K562 (cell line): ENCODE measurements around the gene NR0B2. TPM values are rescaled to one million over a fixed set of nuclear protein-coding genes. Genes with fewer than 3 reads are reported as not detected.

ENCODE experiments used
- GTF2A2 ChIP-seq: IDR thresholded peaks from 2 replicates; pipeline ENCODE4 v1.6.1; 2016; ENCODE audit warnings: mild to moderate bottlenecking, missing genetic modification characterization, missing compliant biosample characterization
- HDAC3 ChIP-seq: fragments of 450-650 bp; IDR thresholded peaks from 2 replicates; pipeline ENCODE4 v1.6.1; 2018; ENCODE audit warnings: borderline replicate concordance, mild to moderate bottlenecking, moderate library complexity; ENCODE audit not compliant: partially characterized antibody
- KAT8 ChIP-seq: fragments of 450-650 bp; IDR thresholded peaks from 2 replicates; pipeline ENCODE4 v1.6.1; 2016; ENCODE audit warnings: low read depth, mild to moderate bottlenecking
- MYBL2 ChIP-seq, 2 experiments: fragments of 450-650 bp in 1 of 2; sonication (generic) in 1 of 2; formaldehyde crosslinking in 1 of 2; IDR thresholded peaks; 2 replicates each; pipeline versions ENCODE4 v1.6.1 to v1.8.1; 2017 to 2022; ENCODE audit warnings: borderline replicate concordance in 1 of 2, inconsistent platforms in 1 of 2, low read depth in 1 of 2, mild to moderate bottlenecking in 1 of 2, missing genetic modification reagents in 1 of 2, moderate library complexity in 1 of 2
- NFYB ChIP-seq: IDR thresholded peaks from 2 replicates; pipeline ENCODE4 v1.6.1; 2011; ENCODE audit warnings: mild to moderate bottlenecking, moderate library complexity; ENCODE audit not compliant: insufficient read length; ENCODE audit errors: extremely low read depth
- TCFL5 ChIP-seq: fragments of 250-450 bp; sonication (Bioruptor Pico); conservative IDR thresholded peaks from 2 replicates; pipeline ENCODE4 v1.6.1; 2021; ENCODE audit warnings: mild to moderate bottlenecking, moderate library complexity, matching md5 sums
- ZNF75A ChIP-seq: fragments of 450-650 bp; formaldehyde crosslinking; IDR thresholded peaks from 2 replicates; pipeline ENCODE4 v1.4.0; 2020; ENCODE audit warnings: mild to moderate bottlenecking
- polyA plus RNA-seq, 8 experiments: library from polyadenylated mRNA; depleted of rRNA in 4 of 8; stranded (reverse) in 5 of 8; unstranded in 3 of 8; fragments of >200 nt; fragmentation: Nextera tagmentation in 2 of 8; fragmentation: Illumina TruSeq in 1 of 8; extraction: Ambion mirVana in 2 of 8; extraction: Trizol in 1 of 8; gene quantifications; 2 replicates each; pipeline versions ENCODE4 v1.2.1 to v1.2.3, GENCODE V29; 2011 to 2014; ENCODE audit warnings: inconsistent platforms in 1 of 8, missing spikeins in 1 of 8
- total RNA-seq, 7 experiments: library from RNA; depleted of rRNA in 6 of 7; stranded (reverse); fragments of >200 nt in 6 of 7; fragmentation: Illumina TruSeq in 2 of 7; extraction: Trizol in 2 of 7; gene quantifications; 2 replicates each; pipeline versions ENCODE4 v1.2.1 to v1.2.3, GENCODE V29; 2011 to 2021; ENCODE audit warnings: low replicate concordance in 1 of 7
- TF ChIP-seq, protein P1 (sequence below): fragments of 200-400 bp; formaldehyde crosslinking; IDR thresholded peaks from 2 replicates; pipeline ENCODE4 v1.6.1; 2017; ENCODE audit warnings: mild to moderate bottlenecking, low read depth, low read length, moderate library complexity
- TF ChIP-seq, protein P2 (sequence below): sonication (generic); formaldehyde crosslinking; IDR thresholded peaks from 2 replicates; pipeline ENCODE4 v1.8.0; 2022; ENCODE audit warnings: mild to moderate bottlenecking, missing genetic modification reagents
- TF ChIP-seq, protein P3 (sequence below), 2 experiments: fragments of 450-650 bp in 1 of 2; sonication (generic) in 1 of 2; formaldehyde crosslinking in 1 of 2; IDR thresholded peaks in 1 of 2; conservative IDR thresholded peaks in 1 of 2; 2 replicates each; pipeline versions ENCODE4 v1.6.1 to v1.8.1; 2016 to 2023; ENCODE audit warnings: mild to moderate bottlenecking in 2 of 2, moderate library complexity in 2 of 2, inconsistent platforms in 1 of 2, missing genetic modification reagents in 1 of 2
- TF ChIP-seq, protein P4 (sequence below), 2 experiments: fragments of 450-650 bp; conservative IDR thresholded peaks; 2 replicates each; pipeline ENCODE4 v1.6.1; 2017; ENCODE audit warnings: mild to moderate bottlenecking in 2 of 2, moderate library complexity in 2 of 2
- TF ChIP-seq, protein P5 (sequence below): fragments of 450-650 bp; IDR thresholded peaks from 2 replicates; pipeline ENCODE4 v1.7.1; 2018; ENCODE audit warnings: mild to moderate bottlenecking, low read depth; ENCODE audit not compliant: partially characterized antibody

NR0B2 gene
- total and polyA plus RNA-seq, 9 of the 15 experiments (the other 6 are each of a cell fraction or from before 2014, with no cell fraction given), result not detected

DNA sequence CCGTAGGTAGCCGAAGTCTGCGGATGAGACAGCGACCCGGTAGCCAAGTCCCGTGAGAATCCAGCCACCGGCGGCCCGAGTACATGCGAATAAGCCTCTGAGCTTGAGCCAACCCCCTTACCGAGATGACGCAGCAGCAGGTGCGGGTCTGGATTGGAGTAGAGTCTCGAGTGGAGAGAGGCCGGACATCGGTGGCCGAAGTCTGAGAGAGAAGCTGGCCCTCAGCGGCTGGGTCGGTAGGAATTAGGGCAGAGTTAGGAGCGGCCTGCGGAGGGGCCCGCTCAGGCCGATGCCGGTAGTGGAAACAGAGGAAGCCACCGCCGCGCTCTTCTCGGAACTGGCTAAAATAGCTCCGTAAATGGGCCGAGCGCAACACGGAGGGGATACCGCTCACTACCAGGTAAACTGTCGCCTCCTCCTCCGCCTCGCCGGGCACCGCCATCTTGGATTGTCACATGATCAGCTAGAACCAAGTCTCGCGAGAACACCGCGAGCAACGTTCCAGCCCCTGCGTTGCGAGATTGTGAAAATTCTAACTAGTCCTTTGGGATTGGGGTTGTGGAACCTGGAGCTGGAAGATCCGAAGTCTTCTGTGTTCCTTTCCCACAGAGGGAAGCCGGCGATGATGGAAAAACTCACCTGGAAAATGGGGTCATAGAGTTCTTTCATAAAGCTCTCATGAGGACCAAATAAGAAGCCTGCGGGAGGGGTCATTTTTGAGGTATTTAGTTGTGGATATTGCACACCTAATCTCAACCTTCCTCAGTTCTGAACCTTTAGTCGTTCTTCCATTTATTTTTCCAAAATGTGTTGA lies 13.6 kb downstream of the NR0B2 start, which contains the start of gene GPATCH3 (continued):
- TF ChIP-seq NFYB (no peak), GTF2A2 (peak; percentile 17; the same call in 1 of the 2 replicates), ZNF75A (CRISPR knock-in tag) (no peak), TCFL5 (CRISPR knock-in tag) (no peak; the same call in 1 of the 2 replicates), HDAC3 (peak; percentile 79), KAT8 (peak; percentile 93), MYBL2 (IDR thresholded peaks at IDR 0.05; ENCODE audit: low read depth) (no peak), MYBL2 (CRISPR knock-in tag; IDR thresholded peaks at IDR 0.05; ENCODE audit: borderline replicate concordance) (no peak)
- TF ChIP-seq, protein P1, sequence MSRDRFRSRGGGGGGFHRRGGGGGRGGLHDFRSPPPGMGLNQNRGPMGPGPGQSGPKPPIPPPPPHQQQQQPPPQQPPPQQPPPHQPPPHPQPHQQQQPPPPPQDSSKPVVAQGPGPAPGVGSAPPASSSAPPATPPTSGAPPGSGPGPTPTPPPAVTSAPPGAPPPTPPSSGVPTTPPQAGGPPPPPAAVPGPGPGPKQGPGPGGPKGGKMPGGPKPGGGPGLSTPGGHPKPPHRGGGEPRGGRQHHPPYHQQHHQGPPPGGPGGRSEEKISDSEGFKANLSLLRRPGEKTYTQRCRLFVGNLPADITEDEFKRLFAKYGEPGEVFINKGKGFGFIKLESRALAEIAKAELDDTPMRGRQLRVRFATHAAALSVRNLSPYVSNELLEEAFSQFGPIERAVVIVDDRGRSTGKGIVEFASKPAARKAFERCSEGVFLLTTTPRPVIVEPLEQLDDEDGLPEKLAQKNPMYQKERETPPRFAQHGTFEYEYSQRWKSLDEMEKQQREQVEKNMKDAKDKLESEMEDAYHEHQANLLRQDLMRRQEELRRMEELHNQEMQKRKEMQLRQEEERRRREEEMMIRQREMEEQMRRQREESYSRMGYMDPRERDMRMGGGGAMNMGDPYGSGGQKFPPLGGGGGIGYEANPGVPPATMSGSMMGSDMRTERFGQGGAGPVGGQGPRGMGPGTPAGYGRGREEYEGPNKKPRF, result no peak
- TF ChIP-seq, protein P2, sequence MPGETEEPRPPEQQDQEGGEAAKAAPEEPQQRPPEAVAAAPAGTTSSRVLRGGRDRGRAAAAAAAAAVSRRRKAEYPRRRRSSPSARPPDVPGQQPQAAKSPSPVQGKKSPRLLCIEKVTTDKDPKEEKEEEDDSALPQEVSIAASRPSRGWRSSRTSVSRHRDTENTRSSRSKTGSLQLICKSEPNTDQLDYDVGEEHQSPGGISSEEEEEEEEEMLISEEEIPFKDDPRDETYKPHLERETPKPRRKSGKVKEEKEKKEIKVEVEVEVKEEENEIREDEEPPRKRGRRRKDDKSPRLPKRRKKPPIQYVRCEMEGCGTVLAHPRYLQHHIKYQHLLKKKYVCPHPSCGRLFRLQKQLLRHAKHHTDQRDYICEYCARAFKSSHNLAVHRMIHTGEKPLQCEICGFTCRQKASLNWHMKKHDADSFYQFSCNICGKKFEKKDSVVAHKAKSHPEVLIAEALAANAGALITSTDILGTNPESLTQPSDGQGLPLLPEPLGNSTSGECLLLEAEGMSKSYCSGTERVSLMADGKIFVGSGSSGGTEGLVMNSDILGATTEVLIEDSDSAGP, result no peak
- TF ChIP-seq, protein P3, sequence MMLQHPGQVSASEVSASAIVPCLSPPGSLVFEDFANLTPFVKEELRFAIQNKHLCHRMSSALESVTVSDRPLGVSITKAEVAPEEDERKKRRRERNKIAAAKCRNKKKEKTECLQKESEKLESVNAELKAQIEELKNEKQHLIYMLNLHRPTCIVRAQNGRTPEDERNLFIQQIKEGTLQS (IDR thresholded peaks at IDR 0.05), result no peak
- TF ChIP-seq, protein P3 (CRISPR knock-in tag; conservative IDR thresholded peaks at IDR 0.05), result no peak
- TF ChIP-seq, protein P4, sequence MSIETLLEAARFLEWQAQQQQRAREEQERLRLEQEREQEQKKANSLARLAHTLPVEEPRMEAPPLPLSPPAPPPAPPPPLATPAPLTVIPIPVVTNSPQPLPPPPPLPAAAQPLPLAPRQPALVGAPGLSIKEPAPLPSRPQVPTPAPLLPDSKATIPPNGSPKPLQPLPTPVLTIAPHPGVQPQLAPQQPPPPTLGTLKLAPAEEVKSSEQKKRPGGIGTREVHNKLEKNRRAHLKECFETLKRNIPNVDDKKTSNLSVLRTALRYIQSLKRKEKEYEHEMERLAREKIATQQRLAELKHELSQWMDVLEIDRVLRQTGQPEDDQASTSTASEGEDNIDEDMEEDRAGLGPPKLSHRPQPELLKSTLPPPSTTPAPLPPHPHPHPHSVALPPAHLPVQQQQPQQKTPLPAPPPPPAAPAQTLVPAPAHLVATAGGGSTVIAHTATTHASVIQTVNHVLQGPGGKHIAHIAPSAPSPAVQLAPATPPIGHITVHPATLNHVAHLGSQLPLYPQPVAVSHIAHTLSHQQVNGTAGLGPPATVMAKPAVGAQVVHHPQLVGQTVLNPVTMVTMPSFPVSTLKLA (conservative IDR thresholded peaks at IDR 0.05), result peak; percentile 69 to 93
- TF ChIP-seq, protein P5, sequence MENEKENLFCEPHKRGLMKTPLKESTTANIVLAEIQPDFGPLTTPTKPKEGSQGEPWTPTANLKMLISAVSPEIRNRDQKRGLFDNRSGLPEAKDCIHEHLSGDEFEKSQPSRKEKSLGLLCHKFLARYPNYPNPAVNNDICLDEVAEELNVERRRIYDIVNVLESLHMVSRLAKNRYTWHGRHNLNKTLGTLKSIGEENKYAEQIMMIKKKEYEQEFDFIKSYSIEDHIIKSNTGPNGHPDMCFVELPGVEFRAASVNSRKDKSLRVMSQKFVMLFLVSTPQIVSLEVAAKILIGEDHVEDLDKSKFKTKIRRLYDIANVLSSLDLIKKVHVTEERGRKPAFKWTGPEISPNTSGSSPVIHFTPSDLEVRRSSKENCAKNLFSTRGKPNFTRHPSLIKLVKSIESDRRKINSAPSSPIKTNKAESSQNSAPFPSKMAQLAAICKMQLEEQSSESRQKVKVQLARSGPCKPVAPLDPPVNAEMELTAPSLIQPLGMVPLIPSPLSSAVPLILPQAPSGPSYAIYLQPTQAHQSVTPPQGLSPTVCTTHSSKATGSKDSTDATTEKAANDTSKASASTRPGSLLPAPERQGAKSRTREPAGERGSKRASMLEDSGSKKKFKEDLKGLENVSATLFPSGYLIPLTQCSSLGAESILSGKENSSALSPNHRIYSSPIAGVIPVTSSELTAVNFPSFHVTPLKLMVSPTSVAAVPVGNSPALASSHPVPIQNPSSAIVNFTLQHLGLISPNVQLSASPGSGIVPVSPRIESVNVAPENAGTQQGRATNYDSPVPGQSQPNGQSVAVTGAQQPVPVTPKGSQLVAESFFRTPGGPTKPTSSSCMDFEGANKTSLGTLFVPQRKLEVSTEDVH, result peak; percentile 56
